HG03097 (cell line): ENCODE data around the gene ERO1B.
"Not testable (repeated sequence)": the region's sequence is repeated elsewhere in the genome, so short reads cannot be mapped to it uniquely, and the experiment has no call there.

Source experiments
- ATAC-seq: cut with Tn5 transposase; IDR thresholded peaks from one replicate; pipeline ENCODE4 v1.9.1; 2021; ENCODE audit not compliant: unreplicated experiment, low FRiP score

ERO1B gene, protein sequence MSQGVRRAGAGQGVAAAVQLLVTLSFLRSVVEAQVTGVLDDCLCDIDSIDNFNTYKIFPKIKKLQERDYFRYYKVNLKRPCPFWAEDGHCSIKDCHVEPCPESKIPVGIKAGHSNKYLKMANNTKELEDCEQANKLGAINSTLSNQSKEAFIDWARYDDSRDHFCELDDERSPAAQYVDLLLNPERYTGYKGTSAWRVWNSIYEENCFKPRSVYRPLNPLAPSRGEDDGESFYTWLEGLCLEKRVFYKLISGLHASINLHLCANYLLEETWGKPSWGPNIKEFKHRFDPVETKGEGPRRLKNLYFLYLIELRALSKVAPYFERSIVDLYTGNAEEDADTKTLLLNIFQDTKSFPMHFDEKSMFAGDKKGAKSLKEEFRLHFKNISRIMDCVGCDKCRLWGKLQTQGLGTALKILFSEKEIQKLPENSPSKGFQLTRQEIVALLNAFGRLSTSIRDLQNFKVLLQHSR

DNA sequence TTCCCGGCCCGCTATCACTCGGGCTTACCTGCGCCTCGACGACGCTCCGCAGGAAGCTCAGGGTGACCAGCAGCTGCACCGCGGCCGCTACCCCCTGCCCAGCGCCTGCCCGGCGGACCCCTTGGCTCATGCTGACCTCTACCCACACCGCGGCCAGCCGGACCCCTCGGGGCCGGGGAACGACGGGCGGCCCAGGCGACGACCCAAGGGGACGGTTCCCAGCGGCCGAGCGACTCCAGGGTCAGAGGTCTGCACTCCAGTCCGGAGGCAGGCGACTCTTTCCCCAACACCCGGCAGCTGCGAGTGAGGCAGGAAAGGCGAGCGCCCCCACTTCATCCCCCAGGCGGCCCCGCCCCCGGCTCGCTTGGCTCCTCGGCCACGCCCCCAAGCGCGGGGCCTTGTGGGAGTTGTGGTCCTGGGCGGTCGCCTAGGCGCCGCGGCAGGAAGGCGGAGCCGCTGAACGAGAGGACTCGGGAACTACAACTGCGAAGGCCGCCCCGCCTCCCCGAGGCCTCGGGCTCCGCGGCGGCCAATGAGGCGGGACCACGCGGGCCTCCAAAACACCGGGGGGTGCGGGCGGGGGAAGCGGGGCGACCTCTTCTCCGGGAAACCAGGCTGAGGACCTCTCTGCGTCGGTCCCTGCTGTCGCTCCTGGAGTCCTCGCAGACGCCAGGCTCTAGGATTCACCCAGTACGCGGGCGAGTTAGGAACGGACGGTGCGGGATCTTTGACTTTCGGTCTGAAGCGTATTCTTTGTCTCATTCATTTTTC lies at the start of gene ERO1B:
TSS of gene ERO1B (minus strand) at position 305 of the 771 bp plus-strand sequence. CDS start at position 130, 175 bp downstream.
- peak; percentile 81 for ATAC-seq

DNA sequence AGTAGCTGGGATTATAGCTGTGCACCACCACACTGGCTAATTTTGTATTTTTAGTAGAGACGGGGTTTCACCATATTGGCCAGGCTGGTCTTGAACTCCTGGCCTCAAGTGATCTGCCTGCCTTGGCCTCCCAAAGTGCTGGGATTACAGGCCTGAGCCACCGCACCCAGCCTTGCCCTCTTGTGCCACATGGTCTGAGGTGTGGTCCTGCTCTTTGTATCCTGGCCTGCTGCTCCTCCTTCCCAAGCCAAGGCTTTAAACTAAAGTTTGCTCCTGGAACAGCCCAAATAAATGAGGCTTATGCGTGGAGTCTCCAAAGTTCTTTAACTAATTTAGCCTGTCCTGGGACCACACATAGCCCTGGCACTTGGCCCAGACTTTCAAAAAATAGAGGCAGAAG lies 49.7 kb upstream of the ERO1B start:
- ATAC-seq = not testable (repeated sequence)

DNA sequence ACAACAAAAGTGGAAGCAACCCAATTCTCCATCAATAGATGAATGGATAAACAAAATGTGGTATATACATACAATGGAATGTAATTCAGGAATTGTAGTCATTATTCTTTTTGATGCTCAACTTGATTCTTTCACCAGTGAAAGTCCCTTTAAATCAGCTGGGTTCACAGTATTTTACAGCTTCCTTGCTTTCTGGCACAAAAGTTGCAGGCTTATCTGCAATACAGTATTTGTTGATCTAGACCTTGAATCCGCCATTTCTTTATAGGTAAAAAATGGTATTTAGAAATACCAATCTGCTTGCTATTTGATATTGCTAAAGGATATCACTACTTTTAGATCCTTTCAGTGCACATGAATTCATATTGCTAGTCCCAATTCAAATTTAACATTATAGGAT lies 44.7 kb upstream of the ERO1B start:
- ATAC-seq = no peak

DNA sequence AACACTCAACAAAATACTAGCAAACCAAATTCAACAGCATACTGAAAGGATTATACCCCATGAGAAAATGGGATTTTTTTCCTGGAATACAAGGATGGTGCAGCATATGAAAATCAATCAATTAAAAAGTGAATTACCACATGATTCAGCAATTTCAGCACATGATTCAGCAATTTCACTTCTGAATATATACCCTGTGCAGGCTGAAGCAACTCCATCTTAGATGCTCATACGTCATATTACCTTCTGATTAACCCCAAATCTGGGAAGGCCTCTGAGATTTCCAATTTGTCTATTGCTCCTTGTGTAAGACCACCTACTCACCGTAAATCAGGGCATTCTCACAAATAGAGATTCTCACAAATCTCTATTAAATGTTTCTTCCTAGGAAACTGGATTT lies 43.8 kb upstream of the ERO1B start:
- ATAC-seq = no peak

DNA sequence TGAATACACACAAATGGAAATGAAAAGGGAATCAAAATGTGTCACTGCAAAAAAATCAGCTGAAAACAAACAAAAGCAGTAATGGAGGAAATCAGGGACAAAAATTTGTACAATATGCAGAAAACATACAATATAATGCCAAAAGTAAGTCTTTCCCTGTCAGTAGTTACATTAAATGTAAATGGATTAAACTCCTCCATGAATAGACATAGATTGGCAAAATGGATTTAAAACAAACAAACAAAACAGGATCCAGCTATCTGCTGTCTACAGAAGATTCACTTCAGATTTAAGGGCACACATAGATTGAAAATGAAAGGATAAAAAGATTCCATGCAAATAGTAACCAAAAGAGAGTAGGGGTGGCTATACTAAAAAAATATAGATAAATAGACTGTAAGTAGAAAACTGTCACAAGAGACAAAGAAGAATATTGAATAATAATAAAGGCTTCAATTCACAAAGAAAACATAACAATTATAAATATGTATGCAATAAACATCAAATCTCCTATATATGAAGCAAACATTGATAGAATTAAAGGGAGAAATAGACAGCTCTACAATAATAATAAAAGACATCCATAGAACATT lies 42.2 kb upstream of the ERO1B start:
- no peak for ATAC-seq

DNA sequence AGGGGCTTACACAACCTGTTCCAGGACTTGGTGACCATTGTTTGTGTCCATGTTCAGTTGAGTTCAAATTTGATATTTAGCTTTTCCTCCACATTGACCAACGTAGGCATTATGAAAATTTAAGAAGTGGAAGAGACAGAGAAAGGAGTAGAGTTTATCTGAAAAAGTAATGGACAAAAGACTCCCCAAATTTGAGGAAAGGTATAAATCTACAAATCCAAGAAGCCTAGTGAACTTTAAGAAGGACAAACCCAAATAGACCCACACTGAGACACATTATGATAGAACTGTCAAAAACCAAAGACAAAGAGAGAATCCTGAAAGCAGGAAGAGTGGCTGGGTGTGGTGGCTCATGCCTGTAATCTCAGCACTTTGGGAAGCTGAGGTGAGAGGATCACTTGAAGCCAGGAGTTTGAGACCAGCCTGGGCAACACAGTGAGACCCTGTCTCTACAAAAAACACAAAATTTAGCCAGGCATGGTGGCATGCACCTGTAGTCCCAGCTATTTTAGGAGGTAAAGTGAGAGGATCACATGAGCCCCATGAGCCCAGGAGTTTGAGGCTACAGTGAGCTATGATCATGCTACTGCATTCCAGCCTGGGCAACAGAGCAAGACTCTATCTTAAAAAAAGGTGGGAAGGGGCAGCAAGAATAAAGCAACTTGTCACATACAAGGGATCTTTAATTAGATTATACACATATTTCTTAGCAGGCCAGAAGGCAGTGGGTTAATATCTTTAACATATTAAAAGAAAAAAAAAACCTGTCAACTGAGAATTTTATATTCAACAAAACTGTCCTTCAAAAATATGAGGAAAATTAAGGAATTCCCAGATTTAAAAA lies 41.0 kb upstream of the ERO1B start:
- ATAC-seq = no peak

DNA sequence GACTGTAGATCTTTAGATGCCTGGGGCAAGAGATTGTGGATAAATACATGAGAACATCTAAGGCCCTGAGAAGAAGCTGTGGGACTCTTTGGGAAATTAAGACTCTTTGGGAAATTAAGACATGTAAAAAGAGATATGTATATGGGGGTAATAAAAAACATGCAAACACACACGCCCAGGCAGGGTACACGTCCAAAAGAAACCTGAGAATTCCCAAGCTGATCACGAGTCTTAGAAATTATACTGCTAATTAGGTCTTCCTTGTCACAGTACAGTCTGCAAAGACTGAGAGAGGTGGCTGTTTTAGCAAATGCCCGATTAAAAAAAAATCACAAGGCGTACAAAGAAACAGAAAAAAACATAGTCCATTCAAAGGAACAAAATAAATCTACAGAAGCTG lies 39.3 kb upstream of the ERO1B start:
- no peak for ATAC-seq

DNA sequence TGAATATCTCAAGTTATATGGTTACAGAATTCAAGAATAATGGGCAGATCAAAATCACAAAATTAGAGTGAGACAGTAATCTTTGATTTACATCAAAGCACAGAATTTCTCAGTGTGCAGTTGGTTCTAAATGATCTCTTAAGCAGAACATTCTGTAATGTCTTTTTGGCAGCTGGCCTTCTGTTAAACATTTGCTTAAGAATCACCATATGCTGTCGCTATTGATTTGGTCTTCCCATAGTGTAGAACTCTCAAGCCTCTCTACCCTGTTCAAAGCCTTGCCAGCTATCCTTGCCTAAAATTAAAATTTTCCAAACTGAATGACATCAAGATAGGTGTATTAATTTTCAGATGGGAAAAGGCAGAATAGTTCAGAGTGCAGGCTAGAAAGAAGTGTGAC lies 38.9 kb upstream of the ERO1B start:
- ATAC-seq = no peak

DNA sequence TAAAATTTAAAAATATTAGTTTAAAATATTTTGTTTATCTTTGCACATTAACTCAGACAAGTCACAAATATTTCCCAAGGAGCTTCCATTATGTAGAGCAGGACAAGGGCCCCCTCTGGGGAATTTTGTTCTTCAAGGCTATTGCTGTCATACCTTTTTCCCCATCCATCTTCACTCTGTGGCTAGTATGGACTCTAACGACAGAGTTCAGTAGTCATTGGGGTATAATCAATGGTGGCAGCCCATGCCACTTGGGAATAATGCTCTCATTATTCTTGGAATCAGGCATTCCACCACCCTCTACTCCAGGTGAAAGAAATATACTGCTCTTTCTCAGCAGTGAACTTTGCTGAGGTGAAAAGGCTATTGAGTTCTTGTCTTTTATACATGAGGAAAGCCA lies 38.5 kb upstream of the ERO1B start:
- ATAC-seq = no peak

DNA sequence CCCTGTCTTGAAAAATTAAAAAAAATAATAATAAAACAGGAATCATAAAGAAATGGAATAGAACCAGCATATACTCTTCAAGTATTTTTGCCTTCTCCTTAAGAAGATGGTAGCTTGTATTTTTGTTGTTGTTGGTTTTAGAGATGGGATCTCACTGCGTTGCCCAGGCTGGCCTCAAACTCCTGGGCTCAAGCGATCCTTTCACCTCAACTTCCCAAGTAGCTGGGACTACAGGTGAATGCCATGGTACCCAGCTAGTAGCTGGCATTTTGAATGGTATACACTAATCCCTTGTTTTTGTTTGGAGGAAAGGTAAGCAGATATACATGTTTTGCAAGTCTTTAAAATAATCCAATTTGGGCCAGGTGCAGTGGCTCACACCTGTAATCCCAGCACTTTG lies 34.7 kb upstream of the ERO1B start:
- no peak for ATAC-seq

DNA sequence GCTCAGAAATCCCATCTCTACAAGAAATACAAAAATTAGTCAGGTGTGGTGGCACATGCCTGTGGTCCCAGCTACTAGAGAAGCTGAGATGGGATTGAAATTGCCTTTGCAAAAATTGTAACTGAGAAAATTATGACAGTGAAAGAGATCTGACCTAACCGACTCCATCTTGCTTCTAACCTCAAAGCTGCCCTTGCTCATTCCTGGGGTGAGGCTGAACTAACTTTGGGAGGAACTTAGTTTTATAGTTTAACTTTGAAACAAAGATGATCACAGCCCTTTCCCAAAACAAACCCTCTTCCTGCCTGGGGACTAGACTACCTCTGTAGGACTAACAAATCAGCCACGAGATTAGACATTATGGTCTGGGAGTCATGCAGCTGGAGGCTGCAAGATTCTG lies 33.8 kb upstream of the ERO1B start:
- no peak for ATAC-seq

DNA sequence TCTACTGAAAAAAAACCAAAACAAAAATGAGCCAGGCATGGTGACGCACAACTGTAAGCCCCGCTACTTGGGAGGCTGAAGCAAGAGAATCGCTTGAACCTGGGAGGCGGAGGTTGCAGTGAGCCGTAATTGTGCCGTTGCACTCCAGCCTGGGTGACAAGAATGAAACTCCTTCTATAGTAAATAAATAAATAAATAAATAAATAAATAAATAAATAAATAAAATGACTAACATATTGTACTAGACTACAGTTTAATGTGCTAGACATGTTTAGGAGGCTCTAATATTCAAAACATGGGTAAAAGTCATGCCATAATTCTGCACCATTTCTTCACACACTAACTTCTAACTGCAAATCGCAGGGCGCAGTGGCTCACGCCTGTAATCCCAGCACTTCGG lies 33.3 kb upstream of the ERO1B start:
- no peak for ATAC-seq

DNA sequence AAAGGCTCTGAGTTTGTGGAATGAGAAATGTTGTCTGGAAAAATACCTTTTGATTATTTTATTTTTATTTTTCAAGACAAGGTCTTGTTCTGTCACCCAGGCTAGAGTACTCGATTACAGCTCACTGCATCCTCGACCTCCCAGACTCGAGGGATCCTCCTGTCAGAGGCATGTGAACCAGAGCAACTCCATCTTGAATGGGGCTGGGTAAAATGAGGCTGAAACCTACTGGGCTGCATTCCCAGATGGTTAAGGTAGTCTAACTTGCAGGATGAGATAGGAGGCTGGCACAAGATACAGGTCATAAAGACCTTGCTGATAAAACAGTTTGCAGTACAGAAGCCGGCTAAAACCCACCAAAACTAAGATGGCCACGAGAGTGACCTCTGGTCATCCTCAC lies 32.3 kb upstream of the ERO1B start:
- not testable (repeated sequence) for ATAC-seq

DNA sequence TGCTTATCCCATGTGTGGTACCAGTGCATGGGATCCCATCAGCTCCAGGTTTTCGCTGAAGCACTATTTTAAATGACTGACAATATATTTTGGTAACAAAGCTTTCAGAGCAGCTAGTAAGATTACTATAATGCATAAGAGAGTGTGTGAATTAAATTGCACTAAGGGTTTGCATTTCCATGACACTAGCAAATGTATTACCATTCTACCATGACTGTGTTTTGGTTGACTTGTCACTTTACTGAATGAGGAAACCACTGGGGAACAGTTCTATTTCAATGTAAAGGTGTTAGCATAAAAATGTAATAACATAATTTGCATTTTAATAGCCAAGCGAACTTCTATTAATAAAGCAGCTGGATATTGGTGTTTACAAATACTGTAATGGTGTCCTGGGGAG lies 31.7 kb upstream of the ERO1B start:
- ATAC-seq = no peak

DNA sequence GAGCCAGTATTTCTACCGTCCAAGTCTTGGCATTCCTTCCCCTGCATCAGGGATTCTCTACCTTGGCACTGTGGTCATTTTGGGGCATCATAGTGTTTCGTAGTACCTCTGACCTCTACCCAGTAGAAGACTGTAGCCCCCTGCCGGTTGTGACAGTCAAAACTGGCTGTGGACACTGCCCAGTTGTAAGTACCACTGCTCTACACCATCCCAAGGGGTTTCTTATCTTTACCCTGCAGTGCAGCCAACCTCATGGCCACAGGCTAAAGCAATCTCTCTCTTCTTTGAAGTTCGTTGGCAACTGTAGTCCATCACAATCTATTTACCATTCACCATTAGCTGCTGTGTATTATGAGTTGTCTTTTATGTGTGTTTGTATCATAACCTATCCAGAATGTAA lies 29.3 kb upstream of the ERO1B start:
- no peak for ATAC-seq

DNA sequence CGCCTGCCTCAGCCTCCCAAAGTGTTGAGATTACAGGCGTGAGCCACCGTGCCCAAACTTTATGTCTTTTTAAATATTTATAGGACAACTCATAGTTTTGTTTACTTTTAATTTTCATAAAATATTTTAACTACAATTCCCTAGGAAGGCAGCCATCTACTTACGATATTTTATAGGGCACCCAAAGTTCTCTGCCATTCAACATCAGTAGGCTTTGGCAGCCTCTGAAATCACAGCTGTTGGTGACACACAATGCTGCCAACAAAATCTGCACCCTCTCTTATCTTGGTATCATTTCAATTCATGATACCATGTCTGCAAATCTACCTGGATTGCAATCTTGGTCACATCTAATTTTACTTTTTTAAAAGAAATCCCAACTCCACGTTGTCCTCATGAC lies 27.1 kb upstream of the ERO1B start:
- ATAC-seq = no peak

DNA sequence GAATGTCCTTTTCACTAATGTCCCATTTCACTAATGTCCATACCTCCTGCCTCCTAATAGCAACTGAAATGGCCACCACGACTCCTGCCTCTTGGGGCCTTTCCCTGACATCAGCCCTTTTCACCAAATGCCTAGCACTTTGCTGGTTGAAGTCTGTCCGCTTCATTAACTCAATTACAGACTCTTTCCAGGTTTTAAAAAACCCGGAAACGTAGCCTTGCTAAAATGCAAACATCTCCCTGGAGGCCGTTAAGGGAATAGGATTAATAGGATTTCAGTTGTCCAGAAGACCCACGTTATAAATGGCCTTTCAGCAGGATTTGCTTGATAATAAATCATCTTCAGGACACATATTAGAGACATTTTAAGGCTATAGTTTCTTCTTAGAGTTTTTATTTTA lies 25.7 kb upstream of the ERO1B start:
- no peak for ATAC-seq

DNA sequence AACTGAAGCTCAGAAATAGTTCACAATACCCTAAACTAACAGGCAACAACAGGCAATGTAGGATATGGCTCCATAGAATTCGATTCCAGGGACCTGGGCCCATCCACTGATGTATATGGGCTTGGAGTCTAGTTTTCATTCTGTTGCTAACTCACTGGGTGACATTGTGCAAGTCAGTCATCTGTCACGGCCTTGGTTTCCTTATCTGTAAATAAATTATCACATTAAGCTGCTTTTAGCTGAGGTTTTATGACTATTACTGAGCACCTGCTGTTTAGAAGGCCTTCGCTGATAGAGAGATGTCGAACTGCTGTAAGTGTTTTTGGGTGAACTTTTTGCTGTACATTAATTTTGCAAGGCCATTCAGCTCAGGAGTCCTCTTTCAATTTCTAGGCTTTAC lies 22.9 kb upstream of the ERO1B start:
- ATAC-seq = no peak

DNA sequence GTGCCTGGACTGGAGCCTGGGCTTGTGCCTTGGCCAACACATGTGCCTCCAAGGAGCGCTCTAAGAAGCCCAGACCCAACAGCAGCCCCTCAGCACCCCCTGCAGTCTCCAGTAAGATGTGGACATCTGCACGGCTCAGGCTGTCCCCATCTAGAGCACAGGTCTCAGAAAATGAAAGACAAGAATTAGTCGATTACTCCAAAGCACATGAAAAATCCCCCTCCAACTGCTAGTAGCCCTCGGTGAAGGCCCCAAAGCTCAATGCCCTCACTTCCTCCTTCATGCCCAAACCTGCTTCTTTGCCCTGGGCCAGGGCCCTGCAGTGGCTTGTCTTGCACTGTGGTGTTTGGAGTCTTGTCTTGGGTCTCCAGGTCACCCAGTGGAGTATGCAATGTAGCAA lies 21.9 kb upstream of the ERO1B start:
- ATAC-seq = no peak

DNA sequence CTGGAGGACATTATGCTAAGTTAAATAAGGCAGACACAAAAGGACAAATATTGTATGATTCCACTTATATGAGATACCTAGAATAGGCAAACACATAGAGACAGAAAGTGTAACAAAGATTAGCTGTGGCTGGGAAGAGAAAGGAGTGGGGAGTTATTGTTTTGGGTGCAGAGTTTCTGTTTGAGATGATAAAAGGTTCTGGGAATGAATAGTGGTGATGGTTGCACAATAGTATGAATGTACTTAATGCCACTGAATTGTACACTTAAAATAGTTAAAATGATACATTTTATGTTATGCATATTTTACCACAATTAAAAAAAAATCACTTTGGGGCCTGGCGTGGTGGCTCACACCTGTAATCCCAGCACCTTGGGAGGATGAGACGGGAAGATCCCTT lies 21.2 kb upstream of the ERO1B start:
- ATAC-seq = no peak

DNA sequence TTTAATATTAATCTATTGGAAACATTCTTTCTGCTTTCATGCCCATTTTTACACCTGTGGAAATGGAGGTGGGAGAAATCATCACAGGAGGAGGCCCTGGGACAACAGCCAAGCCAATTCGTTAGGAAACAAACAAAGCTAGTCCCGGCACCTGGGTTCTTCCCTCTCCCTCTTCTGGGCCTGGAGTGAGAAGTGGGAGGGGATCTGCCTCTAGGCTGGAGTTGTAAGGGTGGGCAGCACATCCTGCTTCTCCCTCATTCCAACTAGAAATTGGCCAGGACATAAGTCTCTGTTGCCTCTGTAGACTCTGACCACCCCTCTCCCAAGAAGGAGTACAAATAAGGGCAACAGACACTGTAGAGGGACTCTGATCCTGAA lies 20.2 kb upstream of the ERO1B start:
- no peak for ATAC-seq
